ENCODE data around the gene ESR2.
"Not testable (repeated sequence)": the region's sequence is repeated elsewhere in the genome, so short reads cannot be mapped to it uniquely, and the experiment has no call there.

ESR2 gene

DNA sequence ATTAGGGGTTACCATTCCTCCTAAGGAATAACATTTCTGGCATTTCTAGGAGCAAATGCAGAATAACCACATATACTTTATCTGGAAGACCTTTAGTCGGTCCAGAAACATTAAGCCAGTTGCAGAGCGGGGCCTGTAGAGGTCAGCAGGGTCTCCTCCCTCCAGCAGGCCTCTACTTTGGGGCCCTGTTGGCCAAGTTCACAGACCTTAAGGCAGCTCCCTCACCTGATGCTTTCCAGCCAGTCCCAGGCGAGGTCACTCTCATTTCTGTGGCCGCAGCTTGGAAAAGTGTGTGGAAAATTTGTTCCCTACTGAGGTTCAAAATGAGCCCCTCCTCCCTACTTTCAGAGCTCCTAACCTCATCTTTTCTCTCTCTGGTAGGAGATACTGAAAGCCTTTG, 74.1 kb downstream of the ESR2 start:
- no peak for DNase-seq

DNA sequence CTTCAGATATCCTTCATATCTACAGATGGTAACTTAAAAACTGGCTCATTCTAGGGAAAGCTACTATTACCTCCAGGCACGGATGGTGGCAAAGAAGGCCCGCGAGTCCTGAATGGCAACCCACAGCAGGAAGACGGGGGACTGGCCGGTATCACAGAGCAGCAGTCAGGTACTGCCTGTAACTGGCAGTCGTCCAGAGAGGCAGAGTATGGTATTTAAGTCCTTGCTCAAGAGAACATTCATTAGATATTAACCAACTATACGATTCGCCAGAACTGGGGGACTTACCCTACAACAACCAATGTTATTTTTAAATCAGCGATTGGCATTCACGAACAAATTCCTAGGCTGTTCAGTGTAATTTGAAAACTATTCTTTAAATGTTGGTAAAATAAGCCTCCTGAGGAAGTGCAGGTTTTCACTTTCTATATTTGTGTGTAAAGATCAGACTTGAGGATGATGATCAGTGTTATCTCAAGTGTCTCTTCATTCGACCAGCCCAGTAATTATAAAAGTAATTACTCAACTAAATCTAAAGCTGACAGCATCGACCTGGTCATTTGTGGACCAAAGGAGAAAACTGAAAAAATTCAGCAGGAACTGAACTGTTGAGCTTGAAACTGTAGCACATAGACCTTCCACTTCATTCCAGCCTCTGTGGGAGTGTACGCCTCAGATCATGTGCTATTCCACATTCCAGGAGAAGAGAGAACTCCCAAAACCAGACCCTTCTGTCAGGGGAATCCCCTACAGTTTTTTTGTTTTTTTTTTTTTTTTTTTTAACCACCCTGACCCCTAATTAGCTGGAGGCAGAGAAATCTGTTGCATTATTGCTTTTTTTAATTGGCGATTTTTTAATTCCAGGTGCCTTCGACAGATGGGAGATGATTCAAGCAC, 75.6 kb downstream of the ESR2 start:
- DNase-seq = no peak

DNA sequence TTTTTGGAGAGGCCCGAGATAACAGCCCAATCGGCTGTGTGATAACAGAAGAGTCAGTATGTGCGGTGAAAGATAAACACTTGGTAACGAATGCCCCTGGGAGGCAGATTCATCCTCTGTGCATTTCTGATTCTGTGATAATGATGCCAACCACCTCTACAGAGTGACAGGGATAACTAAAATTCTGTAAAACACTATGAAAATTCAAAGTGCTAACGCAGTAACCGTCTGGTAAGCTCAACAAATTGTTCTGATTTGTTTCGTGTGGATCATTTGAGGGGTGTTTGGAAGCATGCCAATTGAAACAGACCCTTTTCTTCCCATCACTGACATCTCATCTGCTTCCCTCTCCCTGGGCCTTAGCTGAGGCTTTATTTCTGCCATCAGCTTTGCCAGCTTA, 76.3 kb downstream of the ESR2 start:
- DNase-seq = no peak

DNA sequence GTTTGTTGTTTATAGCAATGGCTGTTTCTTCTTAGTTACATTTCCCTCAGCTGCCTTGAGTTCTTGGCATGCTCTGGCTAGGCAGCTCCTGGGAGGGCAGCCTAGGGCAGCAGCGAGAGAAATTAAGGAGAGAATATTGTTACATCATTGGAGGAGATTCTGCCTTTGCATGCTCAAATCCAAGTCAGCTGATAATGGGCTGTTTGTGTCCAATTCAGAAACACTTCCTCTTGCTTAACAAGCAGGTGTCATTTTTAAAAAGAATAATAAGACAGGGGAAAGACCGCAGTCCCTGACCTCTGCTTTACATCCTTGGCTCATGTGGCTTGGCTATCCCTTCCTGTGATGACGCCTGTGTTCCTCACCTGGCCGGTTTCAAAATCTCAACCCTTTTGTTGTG, 76.9 kb downstream of the ESR2 start:
- DNase-seq = no peak

DNA sequence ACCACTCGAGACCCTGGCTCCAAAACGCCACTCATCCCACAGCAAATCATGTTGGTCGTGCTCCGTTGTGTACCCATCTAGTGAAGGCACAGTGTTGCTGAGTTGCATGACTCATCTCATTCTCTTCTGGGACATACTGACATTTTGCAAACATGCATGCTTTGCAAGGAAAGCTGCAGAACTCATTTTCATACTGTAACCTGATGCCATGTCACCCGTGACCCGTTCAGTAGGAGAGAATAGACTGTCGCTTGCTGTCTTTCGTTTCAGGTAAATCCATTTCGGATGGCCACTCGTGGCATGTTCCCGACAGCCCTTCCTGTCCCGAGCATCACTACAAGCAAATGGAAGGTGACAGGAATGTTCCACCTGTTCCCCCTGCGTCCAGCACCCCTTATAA, 78.2 kb downstream of the ESR2 start:
- no peak for DNase-seq

DNA sequence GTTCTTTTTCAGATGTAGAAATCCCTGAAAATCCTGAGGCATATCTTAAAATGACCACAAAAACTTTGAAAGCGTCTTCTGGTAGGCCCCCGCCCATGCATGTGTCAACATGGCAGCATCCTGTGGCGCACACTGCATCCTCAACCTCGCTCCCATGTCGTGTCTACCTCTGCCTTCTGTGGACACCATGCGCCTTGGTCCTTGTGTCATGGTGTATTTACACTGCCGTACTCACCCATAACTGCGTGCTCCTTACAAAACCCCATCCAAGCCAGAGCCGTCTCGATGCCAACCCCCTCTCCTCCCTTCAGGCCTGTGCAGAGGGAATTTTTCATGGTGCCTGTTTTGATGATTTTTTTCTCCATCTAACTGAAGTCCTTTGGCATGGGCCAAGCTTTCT, 78.9 kb downstream of the ESR2 start:
- no peak for DNase-seq

DNA sequence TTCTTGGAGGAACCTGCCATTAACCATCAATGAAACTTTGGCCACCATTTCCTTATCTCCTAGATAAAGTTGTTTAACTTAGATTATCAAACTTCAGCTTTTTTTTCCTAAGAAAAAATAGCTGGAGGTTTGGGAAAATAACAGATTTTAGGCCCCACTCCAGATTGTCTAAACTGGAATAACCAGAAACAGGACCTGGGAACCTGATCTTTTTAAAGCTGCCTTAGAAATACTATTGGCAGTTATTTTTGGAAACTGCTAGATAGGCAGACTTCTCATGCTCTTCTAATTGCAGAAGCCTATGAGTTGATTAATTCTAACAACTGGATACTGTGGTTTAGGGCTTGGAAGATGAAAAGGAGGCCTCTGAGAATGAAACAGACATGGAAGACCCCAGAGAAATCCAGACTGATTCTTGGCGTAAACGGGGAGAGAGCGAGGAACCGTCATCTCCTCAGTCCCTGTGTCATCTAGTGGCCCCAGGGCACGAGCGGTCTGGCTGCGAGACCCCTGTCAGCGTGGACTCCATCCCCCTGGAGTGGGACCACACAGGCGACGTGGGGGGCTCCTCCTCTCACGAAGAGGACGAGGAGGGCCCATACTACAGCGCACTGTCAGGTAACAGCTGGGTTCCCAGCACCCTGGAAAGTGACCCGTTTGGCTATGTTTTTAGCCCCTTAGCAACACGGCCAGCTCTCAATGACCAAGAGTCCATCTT, 80.2 kb downstream of the ESR2 start:
- DNase-seq = no peak

DNA sequence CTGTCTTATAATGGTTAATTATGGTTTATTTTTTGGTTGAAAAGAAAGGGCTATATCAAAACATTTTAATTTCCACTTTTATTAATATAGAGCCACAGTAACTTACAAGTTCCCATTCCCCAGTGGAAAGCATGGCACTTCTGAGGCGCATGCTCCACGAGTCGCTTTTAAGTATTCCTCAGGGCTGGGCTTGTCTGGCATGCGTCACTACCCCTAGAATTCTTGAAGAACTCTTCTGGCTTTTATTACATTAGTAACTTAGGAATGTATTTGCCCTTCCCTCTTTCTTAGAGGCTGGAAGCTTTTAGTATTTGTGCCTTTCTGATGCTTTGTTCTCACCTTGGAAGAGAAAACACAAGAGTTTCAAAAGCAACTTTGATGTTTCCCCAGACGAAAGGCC, 81.1 kb downstream of the ESR2 start:
- DNase-seq = no peak

DNA sequence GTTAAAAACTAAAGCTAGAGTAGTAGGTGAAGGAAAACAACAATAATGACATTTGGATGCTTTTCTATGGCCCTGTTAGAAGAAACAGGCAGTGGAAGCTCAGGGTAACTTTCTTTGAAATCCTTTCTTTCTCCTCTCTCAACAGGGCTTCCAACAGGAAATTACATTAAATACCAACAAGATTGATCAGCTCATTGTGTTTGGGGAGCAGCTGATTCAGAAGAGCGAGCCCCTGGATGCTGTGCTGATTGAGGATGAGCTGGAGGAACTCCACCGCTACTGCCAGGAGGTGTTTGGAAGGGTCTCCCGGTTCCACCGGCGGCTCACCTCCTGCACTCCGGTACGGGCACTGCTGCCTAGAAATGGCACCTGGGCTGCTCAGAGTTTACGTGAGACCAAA, 81.5 kb downstream of the ESR2 start:
- no peak for DNase-seq

DNA sequence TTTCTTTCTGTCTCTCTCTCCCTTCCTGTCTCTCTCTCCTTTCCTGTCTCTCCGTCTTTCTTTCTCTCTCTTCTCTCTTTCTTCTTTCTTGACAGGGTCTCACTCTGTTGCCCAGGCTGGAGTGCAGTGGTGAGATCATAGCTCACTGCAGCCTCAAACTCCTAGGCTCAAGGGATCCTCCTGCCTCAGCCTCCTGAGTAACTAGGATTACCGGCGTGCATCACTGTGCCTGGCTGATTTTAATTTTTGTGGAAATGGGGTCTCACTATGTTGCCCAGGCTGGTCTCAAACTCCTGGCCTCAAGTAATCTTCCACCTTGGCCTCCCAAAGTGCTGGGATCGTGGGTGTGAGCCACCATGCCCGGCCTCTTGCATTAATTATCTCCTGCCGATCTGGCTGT, 83.3 kb downstream of the ESR2 start:
- not testable (repeated sequence) for DNase-seq

DNA sequence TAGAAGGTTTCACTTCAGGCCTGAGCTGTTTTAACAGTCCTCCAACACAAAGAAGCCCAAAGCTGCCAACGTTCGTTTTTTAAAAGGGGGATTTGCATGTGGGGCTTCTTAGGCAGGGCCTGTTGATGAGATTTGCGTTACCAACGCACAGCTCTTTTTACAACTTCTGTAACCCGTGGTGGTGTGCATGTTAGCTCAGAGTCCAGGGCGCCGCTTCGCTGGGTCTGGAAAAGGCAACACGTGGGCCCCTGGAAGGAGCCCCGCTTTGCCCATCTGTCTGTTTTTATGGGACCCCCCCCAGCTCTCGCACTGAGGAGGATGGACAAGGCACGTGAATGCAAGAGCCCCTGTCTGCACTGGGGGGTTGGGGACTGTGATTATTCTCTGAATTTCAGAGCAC, 84.0 kb downstream of the ESR2 start:
- DNase-seq = no peak

DNA sequence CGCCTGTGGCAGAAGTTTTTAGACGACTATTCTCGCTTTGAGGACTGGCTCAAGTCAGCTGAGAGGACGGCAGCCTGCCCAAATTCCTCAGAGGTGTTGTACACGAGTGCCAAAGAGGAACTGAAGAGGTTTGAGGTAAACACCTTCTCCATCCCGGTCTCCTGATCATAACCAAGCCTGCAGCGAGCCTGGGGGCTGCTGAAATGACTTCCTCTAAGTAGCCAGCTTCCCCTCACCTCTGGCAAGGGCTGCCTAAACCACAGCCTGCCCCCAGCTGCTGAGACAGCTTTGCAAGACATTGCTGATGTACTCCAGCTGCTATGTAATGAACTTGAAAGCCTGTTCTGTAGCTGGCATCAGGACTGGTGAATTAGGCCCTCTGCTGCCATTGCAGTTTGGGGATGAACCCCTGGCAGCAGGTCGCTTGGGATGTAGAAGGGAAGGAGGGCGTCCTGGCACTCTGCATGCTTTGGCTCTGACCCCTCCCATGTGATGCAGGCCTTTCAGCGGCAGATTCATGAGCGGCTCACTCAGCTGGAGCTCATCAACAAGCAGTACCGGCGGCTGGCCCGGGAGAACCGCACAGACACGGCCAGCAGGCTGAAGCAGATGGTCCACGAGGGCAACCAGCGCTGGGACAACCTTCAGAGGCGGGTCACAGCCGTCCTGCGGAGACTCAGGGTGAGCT, 84.6 kb downstream of the ESR2 start:
- DNase-seq = no peak

DNA sequence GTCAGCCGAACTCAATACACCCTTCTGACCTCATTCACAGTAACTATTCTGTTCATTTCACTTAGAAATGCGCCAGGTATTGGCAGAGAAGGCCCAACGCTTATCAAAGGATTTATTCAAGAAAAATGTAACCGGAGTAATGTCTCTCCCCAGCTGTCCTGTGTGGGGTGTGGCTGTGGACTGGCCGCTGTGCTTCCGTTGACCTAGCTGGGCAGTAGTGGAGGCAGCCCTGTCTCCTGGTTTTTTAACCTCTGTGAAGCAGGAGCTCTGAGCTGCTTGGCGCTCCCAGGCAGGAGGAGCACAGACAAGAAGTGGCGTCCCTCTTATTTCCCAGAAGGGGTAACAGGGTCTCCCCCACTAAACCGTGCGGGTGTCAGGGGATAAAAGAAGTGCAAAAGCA, 85.2 kb downstream of the ESR2 start:
- no peak for DNase-seq

DNA sequence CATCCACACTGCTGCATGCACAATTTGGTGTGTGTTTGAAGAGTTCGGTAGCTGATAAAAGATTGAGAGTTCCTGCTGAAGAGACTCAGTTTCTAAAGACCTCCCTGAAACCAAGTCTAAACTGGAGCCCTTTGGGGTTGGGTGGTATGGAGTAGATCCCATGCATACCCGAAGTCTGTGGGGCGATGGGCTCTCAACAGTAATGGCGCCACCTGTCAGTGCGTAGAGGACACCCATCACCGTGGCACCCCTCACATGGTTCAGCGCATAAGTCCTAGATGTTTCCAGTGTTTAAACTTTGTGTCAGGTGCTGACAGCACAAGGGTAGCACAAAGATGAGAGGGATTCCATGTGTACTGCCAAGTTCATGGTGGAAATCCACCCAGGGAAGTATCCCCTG, 85.9 kb downstream of the ESR2 start:
- DNase-seq = no peak

DNA sequence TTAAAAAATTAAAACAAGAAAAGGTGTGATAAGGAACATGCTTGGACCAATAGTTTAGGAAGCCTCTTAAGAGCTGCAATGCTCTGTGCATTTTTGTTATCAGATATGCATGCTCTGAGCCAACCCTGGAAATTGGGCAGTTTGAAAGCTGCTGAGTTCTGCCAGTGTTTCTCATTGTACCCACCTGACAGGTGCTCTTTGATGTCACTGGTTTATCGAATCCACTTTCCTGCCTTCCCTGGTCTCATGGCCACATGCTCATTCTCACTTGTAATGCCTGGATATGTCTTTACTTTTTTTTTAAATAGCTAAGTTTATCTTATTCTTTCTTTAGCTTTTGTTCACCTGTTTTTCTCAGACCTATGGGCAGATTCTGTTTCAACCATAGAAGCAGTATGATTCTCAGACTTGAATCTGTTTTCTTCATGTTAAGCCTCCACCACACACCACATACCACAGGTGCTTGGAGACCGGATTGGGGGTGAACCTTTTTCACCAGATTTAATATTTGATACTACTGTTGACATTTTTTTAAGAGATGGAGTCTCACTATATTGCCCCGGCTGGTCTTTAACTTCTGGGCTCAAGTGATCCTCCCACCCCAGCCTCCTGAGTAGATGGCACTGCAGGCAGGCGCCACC, 90.7 kb downstream of the ESR2 start:
- no peak for DNase-seq

DNA sequence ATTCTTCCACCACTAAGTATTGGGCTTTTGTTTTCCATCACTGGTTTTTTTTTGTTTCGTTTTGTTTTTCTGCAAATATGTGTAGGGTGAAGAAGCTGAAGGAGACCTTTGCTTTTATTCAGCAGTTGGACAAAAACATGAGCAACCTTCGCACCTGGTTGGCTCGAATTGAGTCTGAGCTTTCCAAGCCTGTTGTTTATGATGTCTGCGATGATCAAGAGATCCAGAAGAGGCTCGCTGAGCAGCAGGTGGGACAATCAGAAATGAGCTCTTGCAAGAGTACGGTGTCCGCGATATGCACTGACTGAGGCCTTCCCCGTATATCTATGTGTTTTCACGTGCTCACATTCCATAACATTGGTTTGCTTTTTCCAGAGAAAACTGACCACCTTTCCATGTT, 91.5 kb downstream of the ESR2 start:
- no peak for DNase-seq

DNA sequence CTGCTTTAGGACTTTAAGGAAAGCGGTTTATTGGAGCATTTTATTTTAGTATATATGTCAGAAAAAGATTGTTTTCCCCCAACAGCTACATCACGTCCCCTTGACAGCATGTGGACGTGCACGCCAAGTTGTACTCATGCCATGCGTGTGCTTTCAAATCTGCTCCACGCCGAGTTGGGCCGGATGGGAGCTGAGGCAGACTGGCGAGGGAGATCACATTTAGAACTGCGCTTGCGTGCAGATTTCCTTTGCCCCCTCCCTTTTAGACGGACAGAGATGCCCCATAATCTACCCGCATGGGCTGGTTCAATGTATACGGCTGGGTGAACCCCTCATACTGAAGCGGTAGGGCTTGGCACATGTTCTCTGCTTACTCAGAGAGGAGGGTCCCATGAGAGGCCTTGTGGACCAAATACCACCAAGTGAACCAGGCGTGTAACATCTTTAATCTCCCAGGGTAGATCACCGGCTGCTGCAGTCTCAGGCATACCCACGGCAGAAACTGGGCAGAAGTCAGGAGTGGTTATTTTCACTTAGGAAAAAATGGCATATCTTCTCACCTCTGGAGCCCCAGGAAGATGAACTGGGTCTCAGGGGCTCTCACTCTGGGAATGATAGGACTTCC, 92.1 kb downstream of the ESR2 start:
- no peak for DNase-seq

DNA sequence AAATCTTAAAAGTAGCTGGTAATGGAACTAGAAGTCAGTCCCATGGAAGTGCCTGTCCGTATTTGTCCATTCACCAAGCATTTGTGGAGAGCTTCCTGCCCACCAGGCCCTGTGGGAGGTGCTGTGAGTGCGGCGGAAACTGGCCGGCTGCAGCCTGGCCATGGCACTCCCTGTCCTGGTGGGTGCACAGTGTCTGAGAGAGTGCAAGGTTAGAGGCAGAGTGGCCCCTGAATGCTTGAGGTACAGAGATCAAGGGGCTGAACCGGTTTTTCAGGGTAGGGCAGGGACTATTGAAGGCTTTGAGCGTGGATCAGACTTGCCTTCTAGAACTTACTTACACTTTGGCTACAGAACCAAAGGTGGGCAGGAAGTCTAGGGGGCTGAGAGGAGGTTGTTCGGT, 92.9 kb downstream of the ESR2 start:
- DNase-seq = no peak

DNA sequence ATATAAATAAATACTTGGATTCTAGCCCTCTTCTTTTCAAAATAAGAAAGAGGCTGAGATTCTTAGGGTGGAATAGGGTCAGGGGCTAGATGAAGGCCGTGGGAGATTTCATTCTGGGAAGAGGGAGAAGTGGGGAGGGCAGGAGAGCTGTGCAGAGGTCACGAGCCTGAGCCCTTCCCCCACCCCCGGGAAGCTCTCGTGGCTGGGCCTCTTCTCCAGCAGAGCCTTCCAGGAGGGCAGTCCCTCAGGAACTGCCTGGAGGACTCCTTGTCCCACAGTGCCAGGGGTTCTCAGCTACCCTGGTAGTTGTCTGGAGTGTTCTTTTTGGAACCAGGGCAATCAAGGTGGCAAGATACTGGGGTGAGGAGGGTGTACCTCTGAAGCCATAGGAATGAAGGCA, 94.0 kb downstream of the ESR2 start:
- no peak for DNase-seq

DNA sequence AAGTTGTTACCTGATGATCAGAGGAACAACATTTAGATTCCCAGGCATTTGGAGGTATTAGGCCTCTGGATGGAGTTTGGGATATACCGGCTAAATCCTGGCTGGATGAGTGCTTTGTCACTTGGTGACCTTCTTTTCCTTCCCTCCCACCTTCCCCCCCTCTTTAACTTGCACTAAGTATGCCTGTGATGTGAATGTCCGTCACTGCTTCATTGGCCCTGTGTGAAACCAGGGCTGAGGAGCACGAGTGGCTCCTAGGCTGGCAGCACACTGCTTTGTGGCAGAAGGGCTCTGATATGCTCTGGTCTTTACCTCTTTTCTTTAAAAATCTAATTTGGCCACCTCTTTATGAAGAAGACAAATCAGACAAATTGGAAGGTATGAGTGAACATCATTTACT, 95.7 kb downstream of the ESR2 start:
- DNase-seq = no peak

DNA sequence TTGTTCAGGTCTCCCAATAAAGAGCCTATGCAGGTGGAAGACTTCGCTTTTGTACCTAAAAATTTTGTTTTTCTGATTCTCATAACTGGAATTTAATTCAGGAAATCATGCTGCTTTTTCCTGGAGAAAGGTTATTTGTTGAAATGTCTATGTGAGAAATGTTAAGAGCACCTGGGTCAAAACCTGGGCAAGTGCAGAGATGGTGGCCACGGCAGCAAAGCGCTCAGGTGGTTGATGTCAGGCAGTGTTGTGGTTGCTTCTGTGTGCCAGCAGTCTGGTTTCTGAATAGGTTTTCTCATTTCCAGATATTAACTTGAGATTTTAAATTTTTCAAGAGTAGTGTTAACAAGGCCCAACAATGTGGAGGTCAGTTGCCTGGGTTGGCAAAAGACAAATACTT, 96.2 kb downstream of the ESR2 start:
- no peak for DNase-seq

DNA sequence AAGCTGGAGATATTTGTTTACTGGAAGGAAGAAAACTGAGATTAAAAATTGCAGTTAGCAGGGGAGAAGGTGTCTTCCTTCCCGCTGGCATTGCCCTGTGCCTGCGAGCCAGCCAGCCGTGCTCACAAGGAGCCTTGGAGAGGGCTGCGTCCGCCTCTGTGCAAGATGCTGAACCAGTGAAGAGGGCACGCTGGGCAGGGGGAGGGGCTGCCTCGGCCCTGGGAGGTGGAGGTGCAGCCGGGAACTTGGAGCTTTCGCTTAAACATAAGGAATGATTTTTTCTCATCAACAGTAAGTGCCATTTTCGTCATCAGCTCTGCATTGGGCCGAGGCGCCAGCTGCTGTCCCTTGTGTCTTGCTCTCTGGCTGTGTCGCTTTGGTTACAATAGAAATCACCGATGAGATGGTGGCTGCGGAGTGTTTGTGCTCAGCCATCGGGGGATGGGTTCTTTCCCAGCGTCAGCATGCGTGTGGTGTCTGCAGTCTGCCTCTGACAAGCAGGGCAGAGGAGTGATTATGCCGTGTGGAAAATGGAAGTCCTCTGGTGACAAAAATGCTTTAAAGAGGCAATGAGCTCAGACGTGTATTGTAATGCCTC, 97.3 kb downstream of the ESR2 start:
- no peak for DNase-seq

DNA sequence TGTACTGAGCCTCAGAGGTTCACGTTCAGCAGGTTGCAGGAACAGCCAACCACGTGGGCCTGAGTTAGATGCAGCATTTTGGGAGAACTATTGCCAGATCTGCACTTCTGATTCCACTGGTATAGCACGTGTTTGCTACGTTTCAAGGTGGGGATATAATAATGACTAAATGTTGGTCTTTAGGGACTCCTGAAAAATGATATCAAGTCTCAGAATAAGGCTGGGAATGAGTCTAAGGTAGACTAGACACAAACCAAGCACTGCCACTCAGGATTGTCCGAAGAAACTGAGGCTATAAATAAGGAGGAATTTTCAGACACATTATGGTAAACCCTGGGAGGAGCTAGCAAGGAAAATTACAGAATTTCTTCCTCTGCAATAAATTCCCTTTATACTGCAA, 98.1 kb downstream of the ESR2 start:
- no peak for DNase-seq

Data from NCI-H1048 (cell line).